SK-N-SH (cell line): ENCODE data around the gene PHOX2A. TPM values are rescaled to one million over a fixed set of nuclear protein-coding genes. Genes with fewer than 3 reads are reported as not detected.

ENCODE experiments used
- CTCF ChIA-PET: fragments of 300-600, 350-600 bp; formaldehyde crosslinking; extraction: SDS; loops from one replicate; lab custom pipeline; 2021; lab: Yijun Ruan, JAX
- POLR2A ChIA-PET: fragments of 350-600 bp; sonication (Branson Sonifier 250); formaldehyde crosslinking; extraction: SDS; loops from one replicate; lab custom pipeline; 2020; ENCODE audit warnings: antibody characterized with exemption, inconsistent platforms; lab: Yijun Ruan, JAX
- DNase-seq: peaks from one replicate; pipeline ENCODE4 v3.0.0; 2012
- H2AFZ ChIP-seq: fragments of 200-600 bp; sonication (generic); 2 replicates; pipeline ENCODE4 v1.8.1; 2016; ENCODE audit warnings: antibody characterized with exemption, mild to moderate bottlenecking, low read depth
- H3F3A ChIP-seq: fragments of 200-600 bp; sonication (generic); replicated peaks from 2 replicates; pipeline ENCODE3; 2016; ENCODE audit warnings: antibody characterized with exemption, mild to moderate bottlenecking; ENCODE audit not compliant: insufficient read depth
- H3K27ac ChIP-seq, 2 experiments: fragments of 200-500 bp in 1 of 2; fragments of 200-600 bp in 1 of 2; sonication (Bioruptor generic) in 1 of 2; sonication (generic), shearing (Covaris generic) in 1 of 2; 2 replicates each; pipeline versions ENCODE4 v1.5.1 to v1.6.1; 2014 to 2016; ENCODE audit warnings: low read depth in 2 of 2, inconsistent platforms in 1 of 2, low read length in 1 of 2, mild to moderate bottlenecking in 1 of 2, mixed read lengths in 1 of 2
- H3K27me3 ChIP-seq: fragments of 200-600 bp; sonication (generic), shearing (Covaris generic); 2 replicates; pipeline ENCODE4 v1.6.1; 2016; ENCODE audit warnings: mixed run types; ENCODE audit not compliant: insufficient read depth
- H3K36me3 ChIP-seq, 2 experiments: fragments of 200-500 bp in 1 of 2; fragments of 200-600 bp in 1 of 2; sonication (Bioruptor generic) in 1 of 2; sonication (generic) in 1 of 2; replicated peaks in 1 of 2; 2 replicates each; pipeline versions ENCODE3 to v1.5.1; 2014 to 2016; ENCODE audit warnings: low read length in 1 of 2, mild to moderate bottlenecking in 1 of 2; ENCODE audit not compliant: insufficient read depth in 2 of 2, control insufficient read depth in 1 of 2
- H3K4me1 ChIP-seq, 2 experiments: fragments of 200-500 bp in 1 of 2; fragments of 200-600 bp in 1 of 2; sonication (Bioruptor generic) in 1 of 2; sonication (generic), shearing (Covaris generic) in 1 of 2; 2 replicates each; pipeline versions ENCODE4 v1.5.1 to v1.6.1; 2014 to 2016; ENCODE audit warnings: low read depth in 1 of 2, low read length in 1 of 2, mixed run types in 1 of 2; ENCODE audit not compliant: insufficient read depth in 2 of 2, control insufficient read depth in 1 of 2
- H3K4me2 ChIP-seq: fragments of 200-600 bp; sonication (generic), shearing (Covaris generic); 2 replicates; pipeline ENCODE4 v1.6.1; 2017; ENCODE audit warnings: mixed run types
- H3K4me3 ChIP-seq, 2 experiments: fragments of 200-500 bp in 1 of 2; fragments of 200-600 bp in 1 of 2; sonication (Bioruptor generic) in 1 of 2; sonication (generic), shearing (Covaris generic) in 1 of 2; 2 replicates each; pipeline versions ENCODE4 v1.5.1 to v1.8.1; 2014 to 2016; ENCODE audit warnings: low read depth in 2 of 2, inconsistent platforms in 1 of 2, low read length in 1 of 2, mild to moderate bottlenecking in 1 of 2, mixed read lengths in 1 of 2, moderate library complexity in 1 of 2
- H3K79me2 ChIP-seq: fragments of 200-600 bp; sonication (generic); 2 replicates; pipeline ENCODE4 v1.8.1; 2017; ENCODE audit warnings: mild to moderate bottlenecking; ENCODE audit not compliant: insufficient read depth
- H3K9ac ChIP-seq: fragments of 200-600 bp; sonication (generic); 2 replicates; pipeline ENCODE4 v1.6.1; 2017; ENCODE audit warnings: mixed run types
- H3K9me2 ChIP-seq: fragments of 200-600 bp; sonication (generic); 2 replicates; pipeline ENCODE4 v1.6.1; 2017; ENCODE audit warnings: mixed run types
- H3K9me3 ChIP-seq: fragments of 200-600 bp; sonication (generic); 2 replicates; pipeline ENCODE4 v1.6.1; 2017; ENCODE audit warnings: mixed run types, mild to moderate bottlenecking, moderate library complexity
- H4K20me1 ChIP-seq: fragments of 200-600 bp; sonication (generic); 2 replicates; pipeline ENCODE4 v1.6.1; 2017; ENCODE audit warnings: mild to moderate bottlenecking, mixed run types; ENCODE audit not compliant: insufficient read depth
- CHD2 ChIP-seq: fragments of 150-350 bp; IDR thresholded peaks from 2 replicates; pipeline ENCODE4 v1.6.1; 2018; ENCODE audit warnings: low read length; ENCODE audit not compliant: partially characterized antibody
- CTCF ChIP-seq: fragments of 200-600 bp; sonication (generic); IDR thresholded peaks from 2 replicates; pipeline ENCODE4 v1.6.1; 2017; ENCODE audit warnings: antibody characterized with exemption, mild to moderate bottlenecking, moderate library complexity
- EP300 ChIP-seq, 2 experiments: IDR thresholded peaks; 2 replicates each; pipeline versions ENCODE4 v1.4.0 to v1.6.1; 2012; ENCODE audit warnings: borderline replicate concordance in 1 of 2, low read depth in 1 of 2, low read length in 1 of 2
- FOXJ3 ChIP-seq: sonication (generic); formaldehyde crosslinking; IDR thresholded peaks from 2 replicates; pipeline ENCODE4 v1.5.1; 2020; ENCODE audit warnings: mild to moderate bottlenecking, missing genetic modification reagents
- FOXM1 ChIP-seq: IDR thresholded peaks from 2 replicates; pipeline ENCODE4 v1.4.0; 2012; ENCODE audit warnings: low read depth, mild to moderate bottlenecking
- GABPA ChIP-seq: IDR thresholded peaks from 2 replicates; pipeline ENCODE4 v1.4.0; 2012; ENCODE audit warnings: low read depth, mild to moderate bottlenecking
- JUND ChIP-seq: IDR thresholded peaks from 2 replicates; pipeline ENCODE4 v1.4.0; 2012
- MEF2A ChIP-seq: IDR thresholded peaks from 2 replicates; pipeline ENCODE4 v1.4.0; 2012; ENCODE audit warnings: low read depth, borderline replicate concordance
- NRF1 ChIP-seq: IDR thresholded peaks from 2 replicates; pipeline ENCODE4 v1.6.1; 2012; ENCODE audit warnings: low read depth, mild to moderate bottlenecking, low read length
- PBX3 ChIP-seq: IDR thresholded peaks from 2 replicates; pipeline ENCODE4; 2012
- POLR2AphosphoS5 ChIP-seq: IDR thresholded peaks from 2 replicates; pipeline ENCODE4 v1.6.1; 2012; ENCODE audit warnings: low read depth, low read length
- REST ChIP-seq: IDR thresholded peaks from 2 replicates; pipeline ENCODE4 v1.6.1; 2012; ENCODE audit warnings: mild to moderate bottlenecking, low read depth, low read length, moderate library complexity
- RFX5 ChIP-seq: IDR thresholded peaks from 2 replicates; pipeline ENCODE4 v1.6.1; 2012; ENCODE audit warnings: mild to moderate bottlenecking, improper control_type of control experiment, low read length
- RXRA ChIP-seq: IDR thresholded peaks from 2 replicates; pipeline ENCODE4 v1.4.0; 2012; ENCODE audit warnings: low read depth, mild to moderate bottlenecking, borderline replicate concordance
- TCF12 ChIP-seq: IDR thresholded peaks from 2 replicates; pipeline ENCODE4 v1.4.0; 2012
- USF2 ChIP-seq: fragments of 150-350 bp; IDR thresholded peaks from 2 replicates; pipeline ENCODE4 v1.6.1; 2017; ENCODE audit warnings: antibody characterized with exemption, low read length, low read depth, borderline replicate concordance
- WGBS: methylation state at CpG from one replicate; pipeline ENCODE4 v1.1.6; 2017; ENCODE audit warnings: low lambda C conversion rate; 5-methylcytosine and 5-hydroxymethylcytosine counted together
- polyA plus RNA-seq, 3 experiments: library from polyadenylated mRNA; depleted of rRNA; stranded (reverse); fragments of >200 nt; gene quantifications; 2 replicates each; pipeline ENCODE4 v1.2.3, GENCODE V29; 2012

The PHOX2A gene
- polyA plus RNA-seq, 1 of the 3 experiments (the other 2 are of a cell fraction): 75.6 TPM

GRCh38 chr11:72239313-72239848 lies 4.6 kb downstream of the PHOX2A start:
- ChIA-PET POLR2A (interaction anchor here (1.7 to 15.5 kb wide), 9 partner anchors 73 to 190 kb away, joined by 7 to 880 read pairs (median 62); no protein-coding TSS in a partner anchor), CTCF (interaction anchor here (1.0 to 19.7 kb wide), 9 partner anchors 15 to 192 kb away, joined by 3 to 314 read pairs (median 23); partner anchors contain the start of genes CLPB and INPPL1)
- H4K20me1 ChIP-seq: peaks cover 11% of the 10 kb centered on the region; the same call in 1 of the 2 replicates
- H3F3A ChIP-seq: peaks cover 51% of the 10 kb centered on the region
- peak overlapping the region; percentile 64 to 90 for H3K27ac ChIP-seq
- peaks cover 24% of the 10 kb centered on the region for H3K79me2 ChIP-seq
- H3K4me3 ChIP-seq: peak overlapping the region in 1 of 2 experiments; percentile 83; a peak in 3 of 4 replicates
- H3K36me3 ChIP-seq: peaks cover 10 to 40% of the 10 kb centered on the region in 2 experiments
- H3K27me3 ChIP-seq: no peaks in the 10 kb centered on the region; the same call in 1 of the 2 replicates
- H2AFZ ChIP-seq: no peak overlapping the region
- WGBS: 23% methylated on average over 18 of the region's 25 CpGs
- H3K4me1 ChIP-seq: peaks cover 17 to 27% of the 10 kb centered on the region in 2 experiments; a peak in 2 of 4 replicates
- TF ChIP-seq POLR2AphosphoS5: 0 out of 2 replicates have a peak, but pooled peaks have one; percentile 57
- peak; percentile 61 for TF ChIP-seq PBX3
- TF ChIP-seq FOXJ3 (CRISPR knock-in tag): no peak
- TF ChIP-seq RXRA: no peak
- no peak for TF ChIP-seq USF2
- TF ChIP-seq CHD2: no peak
- TF ChIP-seq FOXM1: no peak
- no peak for TF ChIP-seq MEF2A
- peak; percentile 37; the same call in 1 of the 2 replicates for TF ChIP-seq JUND
- TF ChIP-seq, all 33 proteins: peak for 3
- Histone ChIP-seq H3K9me3 (no peaks in the 10 kb centered on the region), H3K9ac (peak overlapping the region; percentile 50), H3K4me2 (peak overlapping the region; percentile 75), H3K9me2 (no peaks in the 10 kb centered on the region)
- peak; percentile 72 for DNase-seq

- POLR2A ChIA-PET: interaction anchor here (0.7 to 15.5 kb wide), 17 partner anchors 9 to 191 kb away, joined by 3 to 880 read pairs (median 27); partner anchors contain the start of genes ANAPC15 and INPPL1
- TF ChIP-seq EP300 (IDR thresholded peaks at IDR 0.05; ENCODE audit: borderline replicate concordance in 1 of 2, low read depth in 1 of 2, low read length in 1 of 2) (no peak), CTCF (peak; percentile 8; the same call in 1 of the 2 replicates), REST (no peak), NRF1 (no peak), GABPA (no peak), RXRA (no peak), CHD2 (peak; percentile 4), POLR2AphosphoS5 (peak; percentile 5; the same call in 1 of the 2 replicates), RFX5 (peak; percentile 27; the same call in 1 of the 2 replicates), TCF12 (no peak)
Observed at GRCh38 chr11:72238492-72239312, 5.3 kb downstream of the PHOX2A start.

More at GRCh38 chr11:72238492-72239312, 5.3 kb downstream of the PHOX2A start:
- CTCF ChIA-PET: interaction anchor here (0.6 to 19.7 kb wide), 36 partner anchors 10 to 309 kb away, joined by 3 to 314 read pairs (median 5); partner anchors contain the start of genes CLPB, INPPL1 and RNF121
- peaks cover 11% of the 10 kb centered on the region; the same call in 1 of the 2 replicates for H4K20me1 ChIP-seq
- DNase-seq: peak; percentile 63
- H3K4me3 ChIP-seq: peak overlapping the region; percentile 30 to 83; a peak in 3 of 4 replicates
- H3K9me2 ChIP-seq: no peaks in the 10 kb centered on the region
- no peak overlapping the region for H2AFZ ChIP-seq
- peak overlapping the region; percentile 50; the same call in 1 of the 2 replicates for H3K9ac ChIP-seq
- H3K27ac ChIP-seq: peak overlapping the region; percentile 64 to 90
- peaks cover 17 to 27% of the 10 kb centered on the region in 2 experiments; a peak in 2 of 4 replicates for H3K4me1 ChIP-seq
- WGBS: 43% methylated on average over 26 of the region's 28 CpGs
- H3K27me3 ChIP-seq: no peaks in the 10 kb centered on the region
- H3F3A ChIP-seq: peaks cover 56% of the 10 kb centered on the region
- no peaks in the 10 kb centered on the region for H3K9me3 ChIP-seq
- peaks cover 15 to 45% of the 10 kb centered on the region in 2 experiments for H3K36me3 ChIP-seq
- H3K4me2 ChIP-seq: peak overlapping the region; percentile 75; the same call in 1 of the 2 replicates
- H3K79me2 ChIP-seq: peaks cover 24% of the 10 kb centered on the region
